ENCODE data around the gene AMN.

Gene AMN

GRCh38 chr14:102971314-102971713, 48.9 kb downstream of the AMN start:
- DNase-seq = no peak

GRCh38 chr14:102971836-102972606, 49.6 kb downstream of the AMN start:
- DNase-seq = no peak

GRCh38 chr14:102973706-102974285, 51.3 kb downstream of the AMN start:
- DNase-seq = no peak

- DNase-seq = no peak
These were observed 53.2 kb downstream of the AMN start for GRCh38 chr14:102975662-102976061.

GRCh38 chr14:102977475-102977874, 55.0 kb downstream of the AMN start:
- no peak for DNase-seq

GRCh38 chr14:102979406-102979805, 56.9 kb downstream of the AMN start:
- peak in 1 of 2 donors; percentile 9 for DNase-seq

- no peak for DNase-seq
These were observed 57.9 kb downstream of the AMN start for GRCh38 chr14:102980409-102980810.

All from stimulated activated CD4-positive, alpha-beta T cell treated with anti-CD3 and anti-CD28 coated beads, Interleukin-2, amount 100 ng/mL, for 24 hours (primary cell).